ENCODE data around the gene SPINK1. TPM values are rescaled to one million over a fixed set of nuclear protein-coding genes. Genes with fewer than 3 reads are reported as not detected.

SPINK1 gene
- total RNA-seq, 1 donor from 2014 or later: 3,409 TPM

DNA sequence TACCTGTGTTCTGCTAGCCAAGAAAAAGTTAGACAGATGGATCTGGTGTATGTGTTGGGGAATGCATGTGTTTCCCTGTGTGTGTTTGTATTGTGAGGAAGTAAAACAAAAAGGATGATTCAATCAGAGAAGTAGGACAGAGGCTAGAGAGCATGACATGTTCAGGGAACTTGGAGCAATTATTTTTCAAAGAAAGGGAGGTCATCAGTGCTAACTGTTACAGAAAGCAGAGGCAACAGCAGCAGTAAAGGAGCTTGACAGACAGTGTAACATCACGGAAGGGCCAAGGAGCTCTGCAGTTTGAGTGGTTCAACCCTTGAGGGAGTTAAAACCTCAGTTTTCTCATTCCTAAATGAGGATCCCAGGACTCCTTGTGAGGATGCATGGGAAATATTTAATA, 13.2 kb downstream of the SPINK1 start:
- peaks cover 26% of the 10 kb centered on the region for H3K36me3 Mint-ChIP-seq (ENCODE audit: insufficient read depth)
- H3K9me3 Mint-ChIP-seq (ENCODE audit: low read depth): peaks cover 13% of the 10 kb centered on the region
- H3K27ac Mint-ChIP-seq: no peak overlapping the region
- TF ChIP-seq CTCF (IDR thresholded peaks at IDR 0.05; ENCODE audit: unreplicated experiment): no peak
- no peak overlapping the region for H3K4me3 Mint-ChIP-seq (ENCODE audit: low read depth)
- DNase-seq (ENCODE audit: low spot score, unreplicated experiment): no peak
- H3K4me1 Mint-ChIP-seq (ENCODE audit: low read depth): peaks cover 4% of the 10 kb centered on the region
- H3K27me3 Mint-ChIP-seq: no peaks in the 10 kb centered on the region

GRCh38 chr5:147813696-147814095, 17.8 kb downstream of the SPINK1 start:
- no peak for DNase-seq (ENCODE audit: low spot score, unreplicated experiment)
- no peak overlapping the region for H3K27ac Mint-ChIP-seq
- no peak overlapping the region for H3K4me3 Mint-ChIP-seq (ENCODE audit: low read depth)
- no peaks in the 10 kb centered on the region for H3K4me1 Mint-ChIP-seq (ENCODE audit: low read depth)
- no peaks in the 10 kb centered on the region for H3K27me3 Mint-ChIP-seq
- TF ChIP-seq CTCF (IDR thresholded peaks at IDR 0.05; ENCODE audit: unreplicated experiment): no peak
- peaks cover 21% of the 10 kb centered on the region for H3K36me3 Mint-ChIP-seq (ENCODE audit: insufficient read depth)
- H3K9me3 Mint-ChIP-seq (ENCODE audit: low read depth): peaks cover 13% of the 10 kb centered on the region

DNA sequence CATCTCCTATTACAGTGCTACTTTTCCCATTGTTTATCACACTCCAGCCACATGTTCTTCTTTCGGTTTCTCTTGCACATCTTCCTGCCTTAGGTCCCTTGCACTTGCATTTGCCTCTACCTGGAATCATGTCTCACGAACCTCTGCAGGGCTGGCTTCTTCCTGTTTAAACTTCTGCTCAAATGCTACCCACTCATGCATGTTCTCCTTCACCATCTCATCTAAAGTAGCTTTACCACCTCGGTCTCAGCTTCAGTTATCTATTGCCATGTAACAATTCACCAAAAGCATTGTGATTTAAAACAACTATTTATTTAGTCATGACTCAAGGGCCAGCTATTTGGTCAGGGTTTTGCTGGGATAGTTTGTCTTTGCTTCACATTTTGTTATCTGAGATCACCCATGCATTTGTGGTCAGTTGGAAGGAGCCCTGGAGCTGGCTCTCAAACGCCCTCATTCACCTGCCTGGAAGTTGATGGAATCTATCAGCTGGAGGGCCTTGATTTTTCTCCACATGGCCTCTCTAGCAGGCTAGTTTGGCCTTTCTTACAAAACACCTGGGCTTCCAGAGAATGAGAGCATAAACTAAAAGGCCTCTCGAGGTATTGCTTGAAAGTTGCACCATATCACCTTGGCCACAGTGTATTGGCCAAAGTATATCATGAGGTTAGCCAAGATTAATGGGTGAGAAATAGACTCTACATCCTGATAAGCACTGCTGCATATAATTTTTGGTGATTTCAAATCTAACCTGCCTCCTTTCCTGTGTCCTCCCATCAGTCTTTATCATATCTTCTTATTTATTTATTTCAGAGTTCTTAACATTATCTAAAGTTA, 21.4 kb downstream of the SPINK1 start:
- H3K27ac Mint-ChIP-seq: no peak overlapping the region
- H3K36me3 Mint-ChIP-seq (ENCODE audit: insufficient read depth): peaks cover 2% of the 10 kb centered on the region
- H3K9me3 Mint-ChIP-seq (ENCODE audit: low read depth): no peaks in the 10 kb centered on the region
- DNase-seq (ENCODE audit: low spot score, unreplicated experiment): no peak
- TF ChIP-seq CTCF (IDR thresholded peaks at IDR 0.05; ENCODE audit: unreplicated experiment): no peak
- H3K4me1 Mint-ChIP-seq (ENCODE audit: low read depth): no peaks in the 10 kb centered on the region
- H3K4me3 Mint-ChIP-seq (ENCODE audit: low read depth): no peak overlapping the region
- no peaks in the 10 kb centered on the region for H3K27me3 Mint-ChIP-seq

- Mint-ChIP-seq H3K4me3 (ENCODE audit: low read depth) (no peak overlapping the region), H3K27ac (no peak overlapping the region), H3K4me1 (ENCODE audit: low read depth) (no peaks in the 10 kb centered on the region), H3K27me3 (no peaks in the 10 kb centered on the region), H3K36me3 (ENCODE audit: insufficient read depth) (no peaks in the 10 kb centered on the region), H3K9me3 (ENCODE audit: low read depth) (no peaks in the 10 kb centered on the region)
- DNase-seq (ENCODE audit: low spot score, unreplicated experiment): no peak
- TF ChIP-seq CTCF (IDR thresholded peaks at IDR 0.05; ENCODE audit: unreplicated experiment): no peak
These were observed 26.4 kb downstream of the SPINK1 start for GRCh38 chr5:147805030-147805454.

- Mint-ChIP-seq H3K4me3 (ENCODE audit: low read depth) (no peak overlapping the region), H3K9me3 (ENCODE audit: low read depth) (no peaks in the 10 kb centered on the region), H3K4me1 (ENCODE audit: low read depth) (no peaks in the 10 kb centered on the region)
These were observed 27.1 kb downstream of the SPINK1 start for GRCh38 chr5:147804334-147804733.

More at GRCh38 chr5:147804334-147804733, 27.1 kb downstream of the SPINK1 start:
- TF ChIP-seq CTCF (IDR thresholded peaks at IDR 0.05; ENCODE audit: unreplicated experiment): no peak
- H3K36me3 Mint-ChIP-seq (ENCODE audit: insufficient read depth): no peaks in the 10 kb centered on the region
- H3K27ac Mint-ChIP-seq: no peak overlapping the region
- H3K27me3 Mint-ChIP-seq: no peaks in the 10 kb centered on the region
- no peak for DNase-seq (ENCODE audit: low spot score, unreplicated experiment)

Measured in progenitor cell of endocrine pancreas (in vitro differentiated cells).